K562 (cell line): ENCODE data around the gene SLC7A6OS. TPM values are rescaled to one million over a fixed set of nuclear protein-coding genes. Genes with fewer than 3 reads are reported as not detected.

Source experiments
- ATAC-seq: fragments of 200-7000 bp; cut with Tn5 transposase; 3 replicates; pipeline ENCODE4 v1.9.1; 2020; ENCODE audit warnings: moderate library complexity
- BruUV-seq: library from RNA; stranded (reverse); fragments of 400-500 nt; replicated peaks from 2 replicates; lab custom pipeline; 2021; lab: Mats Ljungman, UMichigan
- CTCF ChIA-PET: fragments of 300-600 bp; formaldehyde crosslinking; extraction: SDS; loops from one replicate; lab custom pipeline; 2021; ENCODE audit warnings: low intra/inter-chr PET ratio; lab: Yijun Ruan, JAX
- POLR2A ChIA-PET: fragments of 300-600, 350-650 bp; sonication (Branson Sonifier 250); formaldehyde crosslinking; extraction: SDS; loops from one replicate; lab custom pipeline; 2021; ENCODE audit warnings: antibody characterized with exemption, inconsistent platforms; lab: Yijun Ruan, JAX
- DNase-seq, 4 experiments: peaks; one replicate each; pipeline versions ENCODE4 v3.0.0 to v3.0.0-alpha.2; 2011 to 2018; ENCODE audit warnings: low spot score in 3 of 4, mixed read lengths in 3 of 4; ENCODE audit errors: extremely low read depth in 1 of 4
- FAIRE-seq: peaks from 2 replicates; lab custom pipeline; 2011; peaks lifted over from hg19 to GRCh38; lab: Jason Lieb, UNC
- H2AFZ ChIP-seq: 2 replicates; pipeline ENCODE4 v1.6.0; 2011; ENCODE audit warnings: low read depth, low read length, control low read depth, inconsistent platforms
- H3K27ac ChIP-seq: fragments of 200-600 bp; 3 replicates; pipeline ENCODE4 v1.8.0; 2011; ENCODE audit warnings: low read depth, mild to moderate bottlenecking, control low read depth, inconsistent platforms, low read length, moderate library complexity, mixed read lengths; ENCODE audit errors: extremely low read depth
- H3K27me3 ChIP-seq, 2 experiments: fragments of 300-600 bp in 1 of 2; 2 replicates in 1 of 2; 3 replicates in 1 of 2; pipeline versions ENCODE4 v1.6.0 to v1.8.0; 2011; ENCODE audit warnings: inconsistent platforms in 2 of 2, low read length in 2 of 2, mild to moderate bottlenecking in 1 of 2, mixed read lengths in 1 of 2, moderate library complexity in 1 of 2; ENCODE audit not compliant: control insufficient read depth in 2 of 2, insufficient read depth in 2 of 2
- H3K36me3 ChIP-seq: fragments of 300-600 bp; 3 replicates; pipeline ENCODE4 v1.8.0; 2011; ENCODE audit warnings: mild to moderate bottlenecking, low read length, inconsistent platforms; ENCODE audit not compliant: control insufficient read depth, insufficient read depth
- H3K4me1 ChIP-seq, 2 experiments: fragments of 200-600 bp in 1 of 2; replicated peaks in 1 of 2; 2 replicates in 1 of 2; 3 replicates in 1 of 2; pipeline versions ENCODE4 v1.5.1 to v1.8.0; 2011; ENCODE audit warnings: inconsistent platforms in 2 of 2, low read length in 2 of 2, mild to moderate bottlenecking in 1 of 2, mixed read lengths in 1 of 2, moderate library complexity in 1 of 2; ENCODE audit not compliant: control insufficient read depth in 2 of 2, insufficient read depth in 2 of 2
- H3K4me2 ChIP-seq: 2 replicates; pipeline ENCODE4 v1.6.1; 2011; ENCODE audit warnings: low read length, control low read depth, inconsistent platforms, mixed read lengths; ENCODE audit not compliant: insufficient read depth
- H3K4me3 ChIP-seq: fragments of 200-600 bp; sonication (generic), shearing (Covaris generic); 2 replicates; pipeline ENCODE4 v1.5.1; 2016; ENCODE audit warnings: control low read depth, inconsistent platforms
- H3K79me2 ChIP-seq: fragments of 200-600 bp; 3 replicates; pipeline ENCODE4 v1.8.0; 2011; ENCODE audit warnings: low read length, inconsistent platforms; ENCODE audit not compliant: control insufficient read depth, insufficient read depth
- H3K9ac ChIP-seq, 2 experiments: 2 replicates each; pipeline versions ENCODE4 v1.6.0 to v1.6.1; 2011; ENCODE audit warnings: low read depth in 2 of 2, low read length in 2 of 2, control low read depth in 1 of 2, inconsistent platforms in 1 of 2, mild to moderate bottlenecking in 1 of 2, mixed read lengths in 1 of 2; ENCODE audit not compliant: insufficient read depth in 1 of 2
- H3K9me1 ChIP-seq: one replicate; pipeline ENCODE4 v1.6.0; 2011; ENCODE audit warnings: inconsistent platforms, mild to moderate bottlenecking, low read length, moderate library complexity; ENCODE audit not compliant: control insufficient read depth, insufficient read depth
- H3K9me3 ChIP-seq: replicated peaks from 2 replicates; pipeline ENCODE4 v1.5.1; 2011; ENCODE audit warnings: low read depth, low read length, inconsistent platforms; ENCODE audit not compliant: control insufficient read depth, insufficient read depth
- H4K20me1 ChIP-seq: replicated peaks from 2 replicates; pipeline ENCODE4 v1.6.1; 2011; ENCODE audit warnings: low read length, inconsistent platforms, mixed read lengths; ENCODE audit not compliant: control insufficient read depth, insufficient read depth
- BCL6 ChIP-seq: fragments of 250-450 bp; sonication (Bioruptor Pico); IDR thresholded peaks from 2 replicates; pipeline ENCODE4 v1.4.0; 2020
- CBX5 ChIP-seq: IDR thresholded peaks from 2 replicates; pipeline ENCODE4 v1.6.1; 2014; ENCODE audit warnings: low read depth, borderline replicate concordance
- PHB2 ChIP-seq: fragments of 450-650 bp; IDR thresholded peaks from 2 replicates; pipeline ENCODE4 v1.6.1; 2017; ENCODE audit warnings: low read depth
- PRDM10 ChIP-seq: fragments of 450-650 bp; IDR thresholded peaks from 2 replicates; pipeline ENCODE4 v1.6.1; 2018; ENCODE audit not compliant: partially characterized antibody
- TAL1 ChIP-seq: fragments of 450-650 bp; IDR thresholded peaks from 2 replicates; pipeline ENCODE4 v1.6.1; 2016; ENCODE audit warnings: mild to moderate bottlenecking
- ZNF12 ChIP-seq: sonication (generic); formaldehyde crosslinking; IDR thresholded peaks from 2 replicates; pipeline ENCODE4 v1.4.0; 2020; ENCODE audit warnings: mild to moderate bottlenecking, missing genetic modification reagents
- WGBS: fragments of 100-300 bp; shearing (Covaris generic); methylation state at CpG from one replicate; pipeline ENCODE4 v1.1.6; 2016; ENCODE audit warnings: low coverage, mixed read lengths; ENCODE audit not compliant: insufficient coverage; ENCODE audit errors: missing lambda C conversion rate; 5-methylcytosine and 5-hydroxymethylcytosine counted together
- in situ Hi-C: fragments of 300-500 bp; cut with MboI; formaldehyde crosslinking; loops from 4 replicates; pipeline ENCODE4 v1.15.0; 2018; ENCODE audit warnings: inconsistent platforms, mixed read lengths
- intact Hi-C: fragments of 100-400 bp; cut with micrococcal nuclease; formaldehyde crosslinking; loops from 2 replicates; pipeline ENCODE4 v1.14.2; 2022
- polyA plus RNA-seq, 8 experiments: library from polyadenylated mRNA; depleted of rRNA in 4 of 8; stranded (reverse) in 5 of 8; unstranded in 3 of 8; fragments of >200 nt; fragmentation: Nextera tagmentation in 2 of 8; fragmentation: Illumina TruSeq in 1 of 8; extraction: Ambion mirVana in 2 of 8; extraction: Trizol in 1 of 8; gene quantifications; 2 replicates each; pipeline versions ENCODE4 v1.2.1 to v1.2.3, GENCODE V29; 2011 to 2014; ENCODE audit warnings: inconsistent platforms in 1 of 8, missing spikeins in 1 of 8
- total RNA-seq, 7 experiments: library from RNA; depleted of rRNA in 6 of 7; stranded (reverse); fragments of >200 nt in 6 of 7; fragmentation: Illumina TruSeq in 2 of 7; extraction: Trizol in 2 of 7; gene quantifications; 2 replicates each; pipeline versions ENCODE4 v1.2.1 to v1.2.3, GENCODE V29; 2011 to 2021; ENCODE audit warnings: low replicate concordance in 1 of 7
- TF ChIP-seq, protein P1 (sequence below): fragments of 450-650 bp; IDR thresholded peaks from 2 replicates; pipeline ENCODE4 v1.6.1; 2016; ENCODE audit warnings: antibody characterized with exemption

Gene SLC7A6OS
- total and polyA plus RNA-seq, 9 of the 15 experiments (the other 6 are each of a cell fraction or from before 2014, with no cell fraction given), result 2.7 to 23.6 (median 17.2) TPM

DNA sequence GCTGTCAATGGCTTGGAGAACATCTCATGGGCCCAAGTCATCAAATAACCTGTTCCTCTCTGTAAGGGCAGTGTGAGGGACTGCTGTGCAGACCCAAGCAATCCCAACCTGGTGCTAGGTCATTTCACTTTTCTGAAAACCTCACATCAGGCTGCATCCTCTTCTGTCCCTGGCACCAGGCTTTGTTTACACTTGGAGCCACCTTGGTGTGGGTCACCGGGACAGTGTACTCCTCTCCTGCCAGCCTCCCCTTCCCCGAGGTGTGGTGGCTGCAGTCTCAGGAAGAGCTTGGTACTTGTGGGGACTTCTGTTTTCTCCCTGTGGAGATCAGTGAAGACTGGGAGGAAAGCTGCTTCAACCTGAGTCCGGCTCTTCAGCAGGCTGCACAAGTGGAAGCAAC is 12.4 kb downstream of the SLC7A6OS start:
- Histone ChIP-seq H3K9me3 (no peaks in the 10 kb centered on the region), H3K27me3 (no peaks in the 10 kb centered on the region), H3K9me1 (no peaks in the 10 kb centered on the region), H3K27ac (no peak overlapping the region), H3K4me3 (no peak overlapping the region), H3K9ac (no peak overlapping the region), H2AFZ (no peak overlapping the region), H3K36me3 (peaks cover 97% of the 10 kb centered on the region), H3K79me2 (no peaks in the 10 kb centered on the region), H3K4me2 (no peak overlapping the region), H4K20me1 (no peaks in the 10 kb centered on the region), H3K4me1 (no peaks in the 10 kb centered on the region)
- intact Hi-C loops (no loop called here), in situ Hi-C loops (no loop called here)
- WGBS, result 97% methylated on average over 3 of the region's 3 CpGs
- ATAC-seq, result no peak
- POLR2A ChIA-PET, result interaction anchor here (0.6 to 3.9 kb wide), 4 partner anchors 9 to 13 kb away, joined by 3 to 27 read pairs (median 10); partner anchors contain the start of genes PRMT7 and SLC7A6OS
- TF ChIP-seq BCL6 (CRISPR knock-in tag) (no peak), PRDM10 (no peak), ZNF12 (CRISPR knock-in tag) (no peak), TAL1 (no peak), PHB2 (no peak), CBX5 (no peak)
- TF ChIP-seq, protein P1, sequence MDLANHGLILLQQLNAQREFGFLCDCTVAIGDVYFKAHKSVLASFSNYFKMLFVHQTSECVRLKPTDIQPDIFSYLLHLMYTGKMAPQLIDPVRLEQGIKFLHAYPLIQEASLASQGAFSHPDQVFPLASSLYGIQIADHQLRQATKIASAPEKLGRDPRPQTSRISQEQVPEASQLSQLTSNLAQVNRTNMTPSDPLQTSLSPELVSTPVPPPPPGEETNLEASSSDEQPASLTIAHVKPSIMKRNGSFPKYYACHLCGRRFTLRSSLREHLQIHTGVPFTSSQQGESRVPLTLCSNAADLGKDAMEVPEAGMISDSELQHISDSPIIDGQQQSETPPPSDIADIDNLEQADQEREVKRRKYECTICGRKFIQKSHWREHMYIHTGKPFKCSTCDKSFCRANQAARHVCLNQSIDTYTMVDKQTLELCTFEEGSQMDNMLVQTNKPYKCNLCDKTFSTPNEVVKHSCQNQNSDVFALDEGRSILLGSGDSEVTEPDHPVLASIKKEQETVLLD, result no peak
- CTCF ChIA-PET, result no interaction called here
- no peak for DNase-seq
- FAIRE-seq, result no peak
- BruUV-seq, result no TSS peak
